Ovary (tissue), 9 donors: ENCODE data around the gene SNX9. TPM values are rescaled to one million over a fixed set of nuclear protein-coding genes. Genes with fewer than 3 reads are reported as not detected.

Source experiments
- DNase-seq, 5 donors: peaks; one replicate each; pipeline ENCODE4 v3.0.0-alpha.2; 2019 to 2020
- H3K27ac ChIP-seq, 2 donors: fragments of 200-600 bp; one replicate each; pipeline versions ENCODE4 v1.5.1 to v1.8.0; 2019 to 2022
- H3K27me3 ChIP-seq: fragments of 200-600 bp; one replicate; pipeline ENCODE4 v1.8.0; 2022
- H3K36me3 ChIP-seq: fragments of 200-600 bp; sonication (generic); one replicate; pipeline ENCODE4 v1.5.1; 2019
- H3K4me1 ChIP-seq: one replicate; pipeline ENCODE4 v1.8.1; 2013; ENCODE audit warnings: mild to moderate bottlenecking, moderate library complexity; ENCODE audit not compliant: insufficient read depth
- H3K4me3 ChIP-seq: fragments of 200-600 bp; sonication (generic); one replicate; pipeline ENCODE4 v1.5.1; 2017
- H3K9me3 ChIP-seq, 2 donors: fragments of 200-600 bp in 1 of 2; sonication (generic) in 1 of 2; one replicate each; pipeline versions ENCODE4 v1.5.1 to v1.8.1; 2013 to 2019; ENCODE audit warnings: mild to moderate bottlenecking in 1 of 2, moderate library complexity in 1 of 2
- CTCF ChIP-seq, 3 donors: fragments of 450-650 bp in 2 of 3; fragments of 200-600 bp in 1 of 3; IDR thresholded peaks; one replicate each; pipeline versions ENCODE4 v1.5.1 to v1.8.0; 2016 to 2022; ENCODE audit warnings: antibody characterized with exemption in 3 of 3, mild to moderate bottlenecking in 1 of 3
- EP300 ChIP-seq: sonication (generic); formaldehyde crosslinking; IDR thresholded peaks from one replicate; pipeline ENCODE4 v1.6.1; 2017; ENCODE audit warnings: antibody characterized with exemption
- POLR2A ChIP-seq: fragments of 450-650 bp; IDR thresholded peaks from one replicate; pipeline ENCODE4 v1.6.1; 2017; ENCODE audit warnings: antibody characterized with exemption, mild to moderate bottlenecking, moderate library complexity
- WGBS, 3 donors: extraction: QIAGEN DNeasy Blood & Tissue Kit in 1 of 3; methylation state at CpG; one replicate each; pipeline versions ENCODE4 v1.1.5 to v1.1.7; 2013 to 2017; 5-methylcytosine and 5-hydroxymethylcytosine counted together
- intact Hi-C, 4 donors: fragments of 100-400 bp; cut with DNase I; formaldehyde crosslinking; loops; one replicate each; pipeline versions ENCODE4 v1.11.0 to v1.15.1; 2022 to 2023
- polyA plus RNA-seq, 2 donors: library from polyadenylated mRNA; stranded (reverse); fragments of 200-250 nt in 1 of 2; fragments of 350-450 nt in 1 of 2; fragmentation: Illumina TruSeq in 1 of 2; extraction: RNeasy Lipid Tissue Mini Kit (QIAGEN cat#74804) in 1 of 2; gene quantifications; one replicate each; pipeline ENCODE4 v1.2.3, GENCODE V29; 2013 to 2014
- total RNA-seq, 7 donors: library from RNA; depleted of rRNA in 2 of 7; stranded (reverse); fragments of >200 nt in 2 of 7; fragmentation: NEBNext Ultra II Directional in 3 of 7; extraction: Animal tissue kit (Norgen Biotek cat#: 25700) in 3 of 7; gene quantifications; one replicate each; pipeline versions ENCODE4 v1.1.0 to v1.2.4, GENCODE V29; 2016 to 2023
- donor health status: DM: no; HTN: no; CAD: no; lungs with moderate emphysema.
- donor health status: DM: no; HTN: no; CAD: no.
- donor health status: Bipolar disorder and iron deficiency.
- donor health status: DM: yes; HTN: yes; CAD: no.
- donor health status: DM: no; HTN: no; CAD: no.
- donor health status: DM: yes; HTN: yes; CAD: no.

SNX9 gene
- total and polyA plus RNA-seq, 9 donors: 31.2 to 48.0 (median 38.7) TPM

DNA sequence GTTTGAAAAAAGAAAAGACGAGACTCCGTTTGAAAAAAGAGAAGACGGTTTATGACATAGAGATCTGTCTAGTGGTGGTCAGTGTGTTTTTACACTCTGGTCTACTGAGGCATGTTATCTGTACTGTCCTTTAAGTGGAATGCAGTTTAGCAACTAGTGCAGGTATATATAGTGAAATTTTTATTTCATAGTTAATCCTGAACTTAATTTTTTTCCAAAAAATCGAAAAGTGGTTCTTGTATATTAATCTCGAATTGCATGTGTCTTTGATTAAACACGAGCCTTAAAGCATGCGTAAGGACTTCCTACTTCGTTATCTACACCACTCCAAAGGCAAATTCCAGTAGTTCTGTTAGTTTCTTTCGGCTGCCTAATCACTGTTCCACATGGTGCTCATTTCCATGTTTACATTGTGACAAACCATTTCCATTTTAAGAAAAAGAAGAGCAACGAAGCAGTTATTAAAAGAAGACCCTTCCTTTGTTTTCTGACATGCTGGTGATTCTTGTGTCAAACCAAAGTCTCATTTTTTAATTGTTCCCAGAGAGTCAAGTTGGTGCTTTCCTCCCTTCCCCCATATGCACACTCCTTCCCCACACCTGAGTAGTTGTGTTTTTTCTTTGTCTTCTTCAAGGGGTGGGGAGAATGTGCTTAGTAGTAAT is 2.3 kb downstream of the SNX9 start:
- intact Hi-C loops: no loop called here
- 71 to 74% (median 72%) methylated on average over 10 of the region's 10 CpGs for WGBS, 3 donors

DNA sequence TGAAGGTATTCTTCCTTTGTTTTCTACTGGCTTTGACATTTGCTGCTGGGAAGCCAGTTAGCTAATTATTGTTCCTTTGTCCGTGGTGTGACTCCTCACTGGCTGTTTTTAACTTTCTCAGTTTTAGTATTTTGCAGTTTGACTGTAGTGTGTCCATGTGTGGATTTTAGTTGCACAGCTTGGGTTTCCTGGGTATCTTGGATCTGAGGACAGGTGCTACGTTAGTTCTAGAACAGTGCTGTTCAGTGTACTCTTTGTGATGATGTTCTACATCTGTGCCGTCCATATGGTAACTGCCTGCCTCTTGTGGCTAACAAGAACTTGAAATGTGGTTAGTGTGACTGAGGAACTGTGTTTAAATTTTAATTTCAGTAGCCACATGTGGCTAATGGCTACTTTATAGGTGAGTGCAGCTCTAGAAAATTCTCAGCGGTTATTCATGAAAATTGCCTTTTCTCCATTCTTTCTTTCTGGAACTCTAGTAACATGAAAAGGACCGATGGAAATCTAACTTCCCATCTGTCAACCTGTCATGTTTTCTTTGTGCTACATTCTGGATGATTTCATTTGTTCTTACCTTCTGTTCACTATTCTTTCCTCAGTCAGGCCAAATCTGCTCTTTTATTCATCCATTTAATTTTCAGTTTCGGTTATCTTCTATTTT is 7.4 kb downstream of the SNX9 start:
- 90 to 92% (median 90%) methylated on average over 6 of the region's 6 CpGs for WGBS, 3 donors
- TF ChIP-seq EP300 (no peak), CTCF (IDR thresholded peaks at IDR 0.05) (no peak), POLR2A (no peak)
- no peak for DNase-seq
- Histone ChIP-seq H3K9me3 (no peaks in the 10 kb centered on the region), H3K27ac (no peak overlapping the region), H3K27me3 (no peaks in the 10 kb centered on the region), H3K4me3 (no peak overlapping the region), H3K36me3 (no peaks in the 10 kb centered on the region), H3K4me1 (peaks cover 12% of the 10 kb centered on the region)
- intact Hi-C loops: no loop called here

More for the DNA sequence above, 2.3 kb downstream of the SNX9 start:
- Histone ChIP-seq H3K4me1 (peaks cover 5% of the 10 kb centered on the region), H3K36me3 (no peaks in the 10 kb centered on the region), H3K27me3 (no peaks in the 10 kb centered on the region), H3K27ac (no peak overlapping the region), H3K4me3 (no peak overlapping the region), H3K9me3 (no peaks in the 10 kb centered on the region)
- DNase-seq: no peak
- TF ChIP-seq EP300 (no peak), CTCF (IDR thresholded peaks at IDR 0.05) (no peak), POLR2A (no peak)

DNA sequence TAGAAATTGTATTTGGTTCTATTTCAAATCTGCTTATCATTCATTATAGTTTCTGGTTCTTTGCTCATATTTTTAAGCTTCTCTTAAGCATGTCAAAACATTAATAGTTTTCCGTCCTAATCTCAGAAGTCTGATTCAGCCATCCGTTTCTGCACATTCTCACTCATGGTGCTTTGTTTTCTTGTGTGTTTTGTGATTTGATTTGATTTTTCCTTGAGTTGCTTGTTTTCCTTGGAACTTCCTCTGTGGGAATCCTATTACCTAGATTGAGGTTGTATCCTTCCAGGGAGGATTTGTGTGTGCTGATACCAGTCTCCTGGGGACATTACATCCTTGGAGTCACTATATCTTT is 7.9 kb downstream of the SNX9 start:
- no peak overlapping the region for H3K27ac ChIP-seq
- intact Hi-C loops: no loop called here
- TF ChIP-seq POLR2A (no peak), EP300 (no peak), CTCF (IDR thresholded peaks at IDR 0.05) (no peak)
- H3K4me3 ChIP-seq: no peak overlapping the region
- 61 to 73% (median 66%) methylated on average over 2 of the region's 2 CpGs for WGBS, 3 donors
- DNase-seq: no peak
- H3K9me3 ChIP-seq: no peaks in the 10 kb centered on the region
- H3K27me3 ChIP-seq: no peaks in the 10 kb centered on the region
- H3K4me1 ChIP-seq: peaks cover 12% of the 10 kb centered on the region
- H3K36me3 ChIP-seq: no peaks in the 10 kb centered on the region

DNA sequence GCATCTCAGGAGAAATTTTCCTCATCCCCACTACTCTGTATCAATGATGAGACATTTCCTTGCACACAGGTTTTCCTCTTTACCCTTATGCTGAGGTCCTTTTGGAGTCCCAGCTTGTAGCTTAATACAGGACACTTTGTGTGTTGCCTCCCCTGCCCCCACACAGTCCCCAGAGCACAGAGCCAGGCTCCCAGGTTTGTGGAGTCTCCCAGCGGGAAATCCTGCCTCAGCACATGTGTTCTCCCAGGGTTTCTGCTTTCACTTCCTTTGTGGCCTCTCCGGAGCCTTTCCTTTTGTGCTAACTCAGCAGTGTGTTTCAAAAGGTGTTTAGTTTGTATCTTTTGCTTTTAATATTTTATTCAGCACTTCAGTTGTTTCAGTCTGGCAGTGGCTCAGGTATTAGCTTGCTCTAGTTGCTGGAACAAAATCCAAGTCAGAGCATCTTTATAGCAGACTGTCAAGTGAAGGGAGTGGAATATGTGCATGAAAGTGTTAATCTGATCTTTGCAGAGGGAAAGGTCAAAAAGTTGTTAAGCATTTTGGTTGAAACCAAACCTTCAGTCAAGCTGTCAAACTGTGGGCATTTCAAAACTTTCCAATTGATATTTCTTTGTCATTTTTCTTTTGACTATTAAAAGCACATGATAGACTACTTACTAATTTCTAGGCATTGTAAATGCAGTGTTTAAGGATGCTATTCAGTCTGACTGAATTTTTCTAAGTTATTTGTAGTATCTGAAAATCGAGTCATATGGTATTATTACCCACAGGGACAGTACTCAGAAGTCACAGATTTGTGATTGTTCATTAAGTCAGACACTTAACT is 8.6 kb downstream of the SNX9 start:
- no peak for TF ChIP-seq EP300
- no peak for TF ChIP-seq CTCF (IDR thresholded peaks at IDR 0.05)
- no peak for TF ChIP-seq POLR2A
- intact Hi-C loops: no loop called here
- DNase-seq: no peak
- no peak overlapping the region for H3K4me3 ChIP-seq
- no peaks in the 10 kb centered on the region for H3K27me3 ChIP-seq
- no peak overlapping the region for H3K27ac ChIP-seq
- H3K9me3 ChIP-seq: no peaks in the 10 kb centered on the region
- peaks cover 12% of the 10 kb centered on the region for H3K4me1 ChIP-seq
- no peaks in the 10 kb centered on the region for H3K36me3 ChIP-seq
- WGBS, 3 donors: 84 to 90% (median 84%) methylated on average over 3 of the region's 3 CpGs
